ENCODE results near the gene AP2S1. TPM values are rescaled to one million over a fixed set of nuclear protein-coding genes. Genes with fewer than 3 reads are reported as not detected.
"Not testable (repeated sequence)": the region's sequence is repeated elsewhere in the genome, so short reads cannot be mapped to it uniquely, and the experiment has no call there.

AP2S1 gene
- total RNA-seq, 1 donor from 2014 or later, result 50.1 TPM

DNA sequence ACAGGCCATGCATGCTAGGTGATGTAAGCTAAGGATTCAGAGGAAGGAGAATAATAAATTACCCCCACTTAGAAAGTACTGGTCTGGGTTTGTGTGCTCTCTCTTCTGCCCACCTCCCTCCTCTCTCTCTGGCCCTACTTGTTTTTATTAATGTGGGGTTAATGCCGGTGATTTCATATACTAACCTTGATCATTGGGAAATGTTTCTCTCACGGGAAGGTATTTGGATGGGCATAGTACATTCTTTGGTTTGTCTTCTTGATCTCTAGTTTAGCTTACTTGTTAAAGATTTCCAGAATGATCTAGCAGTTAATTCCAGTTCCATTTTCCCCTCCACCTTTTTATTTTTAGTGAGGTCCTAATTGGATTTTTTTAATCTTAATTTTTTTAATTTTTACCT lies 34.8 kb upstream of the AP2S1 start:
- H3K4me1 ChIP-seq (ENCODE audit: control insufficient read depth in 3 of 3, insufficient read depth in 3 of 3, low read length in 3 of 3), result peaks cover 2 to 3% (median 2%) of the 10 kb centered on the region in 3 donors
- no peaks in the 10 kb centered on the region for H3K36me3 ChIP-seq (ENCODE audit: control insufficient read depth in 3 of 3, insufficient read depth in 3 of 3, low read length in 3 of 3)
- H3K9me3 ChIP-seq (ENCODE audit: control insufficient read depth in 3 of 3, low read length in 3 of 3), result no peaks in the 10 kb centered on the region
- H3K27ac ChIP-seq (ENCODE audit: low read depth, low read length), result no peak overlapping the region
- no peak overlapping the region for H3K4me3 ChIP-seq (ENCODE audit: low read length in 3 of 3)
- no peak overlapping the region for H3K9ac ChIP-seq (ENCODE audit: low read depth in 1 of 3, low read length in 3 of 3)
- no peaks in the 10 kb centered on the region for H3K27me3 ChIP-seq (ENCODE audit: control insufficient read depth in 3 of 3, insufficient read depth in 3 of 3, low read length in 3 of 3)

- H3K9ac ChIP-seq (ENCODE audit: low read depth in 1 of 3, low read length in 3 of 3); H3K27ac ChIP-seq (ENCODE audit: low read depth, low read length); H3K4me1 ChIP-seq (ENCODE audit: control insufficient read depth in 3 of 3, insufficient read depth in 3 of 3, low read length in 3 of 3); H3K36me3 ChIP-seq (ENCODE audit: control insufficient read depth in 3 of 3, insufficient read depth in 3 of 3, low read length in 3 of 3); H3K4me3 ChIP-seq (ENCODE audit: low read length in 3 of 3); H3K27me3 ChIP-seq (ENCODE audit: control insufficient read depth in 3 of 3, insufficient read depth in 3 of 3, low read length in 3 of 3); H3K9me3 ChIP-seq (ENCODE audit: control insufficient read depth in 3 of 3, low read length in 3 of 3): not testable (repeated sequence)
These were observed 32.1 kb upstream of the AP2S1 start for GRCh38 chr19:46882751-46883150.

- H3K9me3 ChIP-seq (ENCODE audit: control insufficient read depth in 3 of 3, low read length in 3 of 3), result no peaks in the 10 kb centered on the region
- no peak overlapping the region for H3K4me3 ChIP-seq (ENCODE audit: low read length in 3 of 3)
- H3K9ac ChIP-seq (ENCODE audit: low read depth in 1 of 3, low read length in 3 of 3), result no peak overlapping the region
- H3K27ac ChIP-seq (ENCODE audit: low read depth, low read length), result no peak overlapping the region
- peaks cover 0 to 3% (median 0%) of the 10 kb centered on the region in 3 donors for H3K4me1 ChIP-seq (ENCODE audit: control insufficient read depth in 3 of 3, insufficient read depth in 3 of 3, low read length in 3 of 3)
- no peaks in the 10 kb centered on the region for H3K27me3 ChIP-seq (ENCODE audit: control insufficient read depth in 3 of 3, insufficient read depth in 3 of 3, low read length in 3 of 3)
- H3K36me3 ChIP-seq (ENCODE audit: control insufficient read depth in 3 of 3, insufficient read depth in 3 of 3, low read length in 3 of 3), result no peaks in the 10 kb centered on the region
These were observed 31.4 kb upstream of the AP2S1 start for GRCh38 chr19:46882034-46882433.

GRCh38 chr19:46881092-46881491 lies 30.4 kb upstream of the AP2S1 start:
- Histone ChIP-seq H3K9me3 (ENCODE audit: control insufficient read depth in 3 of 3, low read length in 3 of 3) (no peaks in the 10 kb centered on the region), H3K36me3 (ENCODE audit: control insufficient read depth in 3 of 3, insufficient read depth in 3 of 3, low read length in 3 of 3) (no peaks in the 10 kb centered on the region), H3K27me3 (ENCODE audit: control insufficient read depth in 3 of 3, insufficient read depth in 3 of 3, low read length in 3 of 3) (no peaks in the 10 kb centered on the region), H3K27ac (ENCODE audit: low read depth, low read length) (no peak overlapping the region), H3K9ac (ENCODE audit: low read depth in 1 of 3, low read length in 3 of 3) (no peak overlapping the region), H3K4me1 (ENCODE audit: control insufficient read depth in 3 of 3, insufficient read depth in 3 of 3, low read length in 3 of 3) (peaks cover 0 to 3% (median 0%) of the 10 kb centered on the region in 3 donors), H3K4me3 (ENCODE audit: low read length in 3 of 3) (no peak overlapping the region)

- no peaks in the 10 kb centered on the region for H3K9me3 ChIP-seq (ENCODE audit: control insufficient read depth in 3 of 3, low read length in 3 of 3)
- H3K36me3 ChIP-seq (ENCODE audit: control insufficient read depth in 3 of 3, insufficient read depth in 3 of 3, low read length in 3 of 3), result peaks cover 0 to 4% (median 0%) of the 10 kb centered on the region in 3 donors
- H3K27me3 ChIP-seq (ENCODE audit: control insufficient read depth in 3 of 3, insufficient read depth in 3 of 3, low read length in 3 of 3), result no peaks in the 10 kb centered on the region
- H3K27ac ChIP-seq (ENCODE audit: low read depth, low read length), result no peak overlapping the region
- no peak overlapping the region for H3K9ac ChIP-seq (ENCODE audit: low read depth in 1 of 3, low read length in 3 of 3)
- H3K4me3 ChIP-seq (ENCODE audit: low read length in 3 of 3), result no peak overlapping the region
- peaks cover 0 to 3% (median 0%) of the 10 kb centered on the region in 3 donors for H3K4me1 ChIP-seq (ENCODE audit: control insufficient read depth in 3 of 3, insufficient read depth in 3 of 3, low read length in 3 of 3)
These were observed 29.8 kb upstream of the AP2S1 start for GRCh38 chr19:46880431-46880830.

DNA sequence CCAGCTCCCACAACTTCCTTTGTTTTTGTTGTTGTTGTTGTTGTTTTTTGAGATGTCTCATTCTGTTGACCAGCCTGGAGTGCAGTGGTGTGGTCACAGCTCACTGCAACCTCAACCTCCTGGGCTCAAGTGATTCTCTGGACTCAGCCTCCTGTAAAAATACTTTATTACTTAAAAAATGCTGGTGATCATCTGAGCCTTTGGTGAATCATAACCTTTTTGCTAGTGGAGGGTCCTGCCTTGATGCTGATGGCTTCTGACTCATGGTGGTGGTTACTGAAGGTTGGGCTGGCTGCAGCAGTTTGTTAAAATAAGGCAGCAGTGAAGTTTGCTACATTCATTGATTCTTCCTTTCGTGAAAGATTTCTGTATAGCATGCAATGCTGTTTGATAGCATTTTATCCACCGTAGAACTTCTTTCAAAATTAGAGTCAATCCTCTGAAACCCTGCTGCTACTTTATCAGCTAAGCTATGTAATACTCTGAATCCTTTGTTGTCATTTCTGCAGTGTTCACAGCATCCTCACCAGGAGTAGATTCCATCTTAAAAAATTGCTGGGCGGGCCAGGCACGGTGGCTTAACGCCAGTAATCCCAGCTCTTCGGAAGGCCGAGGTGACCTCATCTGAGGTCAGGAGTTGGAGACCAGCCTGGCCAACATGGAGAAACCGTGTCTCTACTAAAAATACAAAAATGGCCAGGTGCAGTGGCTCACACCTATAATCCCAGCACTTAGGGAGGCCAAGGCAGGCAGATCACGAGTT lies 28.1 kb upstream of the AP2S1 start:
- Histone ChIP-seq H3K27ac (ENCODE audit: low read depth, low read length) (no peak overlapping the region), H3K36me3 (ENCODE audit: control insufficient read depth in 3 of 3, insufficient read depth in 3 of 3, low read length in 3 of 3) (peaks cover 0 to 4% (median 0%) of the 10 kb centered on the region in 3 donors), H3K9me3 (ENCODE audit: control insufficient read depth in 3 of 3, low read length in 3 of 3) (no peaks in the 10 kb centered on the region), H3K9ac (ENCODE audit: low read depth in 1 of 3, low read length in 3 of 3) (no peak overlapping the region), H3K27me3 (ENCODE audit: control insufficient read depth in 3 of 3, insufficient read depth in 3 of 3, low read length in 3 of 3) (no peaks in the 10 kb centered on the region), H3K4me3 (ENCODE audit: low read length in 3 of 3) (no peak overlapping the region), H3K4me1 (ENCODE audit: control insufficient read depth in 3 of 3, insufficient read depth in 3 of 3, low read length in 3 of 3) (peaks cover 0 to 3% (median 0%) of the 10 kb centered on the region in 3 donors)

- Histone ChIP-seq H3K36me3 (ENCODE audit: control insufficient read depth in 3 of 3, insufficient read depth in 3 of 3, low read length in 3 of 3) (peaks cover 0 to 4% (median 0%) of the 10 kb centered on the region in 3 donors), H3K27me3 (ENCODE audit: control insufficient read depth in 3 of 3, insufficient read depth in 3 of 3, low read length in 3 of 3) (no peaks in the 10 kb centered on the region), H3K4me3 (ENCODE audit: low read length in 3 of 3) (no peak overlapping the region), H3K9ac (ENCODE audit: low read depth in 1 of 3, low read length in 3 of 3) (no peak overlapping the region), H3K27ac (ENCODE audit: low read depth, low read length) (no peak overlapping the region), H3K9me3 (ENCODE audit: control insufficient read depth in 3 of 3, low read length in 3 of 3) (no peaks in the 10 kb centered on the region), H3K4me1 (ENCODE audit: control insufficient read depth in 3 of 3, insufficient read depth in 3 of 3, low read length in 3 of 3) (no peaks in the 10 kb centered on the region)
These were observed 25.0 kb upstream of the AP2S1 start for GRCh38 chr19:46875657-46876056.

GRCh38 chr19:46875234-46875633 lies 24.6 kb upstream of the AP2S1 start:
- Histone ChIP-seq H3K9ac (ENCODE audit: low read depth in 1 of 3, low read length in 3 of 3) (no peak overlapping the region), H3K4me1 (ENCODE audit: control insufficient read depth in 3 of 3, insufficient read depth in 3 of 3, low read length in 3 of 3) (no peaks in the 10 kb centered on the region), H3K4me3 (ENCODE audit: low read length in 3 of 3) (no peak overlapping the region), H3K27ac (ENCODE audit: low read depth, low read length) (no peak overlapping the region), H3K9me3 (ENCODE audit: control insufficient read depth in 3 of 3, low read length in 3 of 3) (no peaks in the 10 kb centered on the region), H3K36me3 (ENCODE audit: control insufficient read depth in 3 of 3, insufficient read depth in 3 of 3, low read length in 3 of 3) (peaks cover 0 to 4% (median 0%) of the 10 kb centered on the region in 3 donors), H3K27me3 (ENCODE audit: control insufficient read depth in 3 of 3, insufficient read depth in 3 of 3, low read length in 3 of 3) (no peaks in the 10 kb centered on the region)

GRCh38 chr19:46872967-46873366 lies 22.3 kb upstream of the AP2S1 start:
- Histone ChIP-seq H3K4me3 (ENCODE audit: low read length in 3 of 3) (no peak overlapping the region), H3K27ac (ENCODE audit: low read depth, low read length) (no peak overlapping the region), H3K36me3 (ENCODE audit: control insufficient read depth in 3 of 3, insufficient read depth in 3 of 3, low read length in 3 of 3) (peaks cover 0 to 4% (median 0%) of the 10 kb centered on the region in 3 donors), H3K9ac (ENCODE audit: low read depth in 1 of 3, low read length in 3 of 3) (no peak overlapping the region), H3K27me3 (ENCODE audit: control insufficient read depth in 3 of 3, insufficient read depth in 3 of 3, low read length in 3 of 3) (no peaks in the 10 kb centered on the region), H3K9me3 (ENCODE audit: control insufficient read depth in 3 of 3, low read length in 3 of 3) (no peaks in the 10 kb centered on the region), H3K4me1 (ENCODE audit: control insufficient read depth in 3 of 3, insufficient read depth in 3 of 3, low read length in 3 of 3) (peaks cover 0 to 5% (median 4%) of the 10 kb centered on the region in 3 donors)

- not testable (repeated sequence) for H3K27me3 ChIP-seq (ENCODE audit: control insufficient read depth in 3 of 3, insufficient read depth in 3 of 3, low read length in 3 of 3); H3K9ac ChIP-seq (ENCODE audit: low read depth in 1 of 3, low read length in 3 of 3); H3K36me3 ChIP-seq (ENCODE audit: control insufficient read depth in 3 of 3, insufficient read depth in 3 of 3, low read length in 3 of 3); H3K27ac ChIP-seq (ENCODE audit: low read depth, low read length); H3K9me3 ChIP-seq (ENCODE audit: control insufficient read depth in 3 of 3, low read length in 3 of 3); H3K4me3 ChIP-seq (ENCODE audit: low read length in 3 of 3)
- H3K4me1 ChIP-seq (ENCODE audit: control insufficient read depth in 3 of 3, insufficient read depth in 3 of 3, low read length in 3 of 3), result peaks cover 8 to 17% (median 16%) of the 10 kb centered on the region in 3 donors
These were observed 20.5 kb upstream of the AP2S1 start for GRCh38 chr19:46871173-46871572.
